ENCODE measurements around the gene RPUSD2.

- TF ChIP-seq POLR2A (IDR thresholded peaks at IDR 0.05; ENCODE audit: extremely low read depth, insufficient read length) (no peak), CTCF (IDR thresholded peaks at IDR 0.05; ENCODE audit: low read depth, low read length) (no peak)
Observed at GRCh38 chr15:40578892-40579291, 9.8 kb downstream of the RPUSD2 start.

Data from NB4 (cell line).